Adrenal gland (tissue), 5 donors: ENCODE results near the gene DENND5B.

Source experiments
- POLR2A ChIP-seq, 2 donors: fragments of 450-650 bp; IDR thresholded peaks; one replicate each; pipeline ENCODE4 v1.6.1; 2017; ENCODE audit warnings: antibody characterized with exemption in 2 of 2, mild to moderate bottlenecking in 2 of 2, moderate library complexity in 1 of 2
- TF ChIP-seq, protein P1 (sequence below), 6 experiments: fragments of 450-650 bp in 4 of 6; fragments of 200-600 bp in 2 of 6; sonication (generic) in 1 of 6; IDR thresholded peaks; 1 replicate in 5 of 6; 2 replicates in 1 of 6; pipeline versions ENCODE4 v1.5.1 to v1.8.0; 2016 to 2021; ENCODE audit warnings: antibody characterized with exemption in 6 of 6, mild to moderate bottlenecking in 2 of 6, moderate library complexity in 1 of 6
- donor health status: DM: no; HTN: no; CAD: no.

DNA sequence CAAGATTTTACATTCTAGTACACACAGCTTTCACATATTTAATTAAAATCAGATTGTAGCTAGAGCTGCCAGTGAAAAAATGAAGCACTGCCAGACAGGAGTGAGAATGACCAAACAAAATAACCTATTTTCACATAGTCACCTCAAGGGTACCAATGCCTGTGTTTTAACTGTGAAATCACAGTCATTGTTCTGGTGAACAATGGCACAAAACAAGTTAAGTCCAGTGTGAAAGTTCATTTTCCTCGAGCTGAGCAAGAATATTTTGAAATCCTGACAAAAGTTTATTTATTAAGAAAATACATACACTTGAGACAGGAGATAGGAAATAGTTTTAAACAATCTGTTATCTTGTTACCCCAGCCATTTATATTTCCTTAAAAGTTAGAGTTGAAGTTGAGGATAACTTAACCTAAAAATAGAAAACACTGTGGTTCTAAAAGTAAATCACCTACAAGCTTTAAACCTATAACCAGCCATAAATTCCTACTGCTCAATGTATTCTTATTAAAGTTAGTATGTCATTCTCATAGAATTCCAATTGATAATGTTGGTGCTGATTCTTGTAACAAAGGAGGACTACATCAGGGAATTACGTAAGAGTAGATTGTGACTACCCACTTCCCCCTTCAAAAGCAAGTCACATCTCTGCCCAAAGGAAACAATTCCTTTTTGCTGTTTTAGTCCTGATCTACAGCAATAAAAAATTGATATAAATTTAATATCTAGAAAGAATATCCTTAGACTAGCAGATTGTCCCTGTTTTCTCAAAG lies 15.9 kb downstream of the DENND5B start:
- TF ChIP-seq POLR2A (IDR thresholded peaks at IDR 0.05) = no peak
- TF ChIP-seq, protein P1, sequence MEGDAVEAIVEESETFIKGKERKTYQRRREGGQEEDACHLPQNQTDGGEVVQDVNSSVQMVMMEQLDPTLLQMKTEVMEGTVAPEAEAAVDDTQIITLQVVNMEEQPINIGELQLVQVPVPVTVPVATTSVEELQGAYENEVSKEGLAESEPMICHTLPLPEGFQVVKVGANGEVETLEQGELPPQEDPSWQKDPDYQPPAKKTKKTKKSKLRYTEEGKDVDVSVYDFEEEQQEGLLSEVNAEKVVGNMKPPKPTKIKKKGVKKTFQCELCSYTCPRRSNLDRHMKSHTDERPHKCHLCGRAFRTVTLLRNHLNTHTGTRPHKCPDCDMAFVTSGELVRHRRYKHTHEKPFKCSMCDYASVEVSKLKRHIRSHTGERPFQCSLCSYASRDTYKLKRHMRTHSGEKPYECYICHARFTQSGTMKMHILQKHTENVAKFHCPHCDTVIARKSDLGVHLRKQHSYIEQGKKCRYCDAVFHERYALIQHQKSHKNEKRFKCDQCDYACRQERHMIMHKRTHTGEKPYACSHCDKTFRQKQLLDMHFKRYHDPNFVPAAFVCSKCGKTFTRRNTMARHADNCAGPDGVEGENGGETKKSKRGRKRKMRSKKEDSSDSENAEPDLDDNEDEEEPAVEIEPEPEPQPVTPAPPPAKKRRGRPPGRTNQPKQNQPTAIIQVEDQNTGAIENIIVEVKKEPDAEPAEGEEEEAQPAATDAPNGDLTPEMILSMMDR (IDR thresholded peaks at IDR 0.05) = no peak
